LNCaP clone FGC (cell line): ENCODE results near the gene PDE11A.

ENCODE experiments used
- DNase-seq: peaks from one replicate; pipeline ENCODE4 v3.0.0-alpha.2; 2011; ENCODE audit warnings: low read depth
- H3K4me3 ChIP-seq: 2 replicates; pipeline ENCODE4 v1.5.1; 2011; ENCODE audit warnings: mild to moderate bottlenecking, low read depth, low read length, control low read depth
- TF ChIP-seq, protein P1 (sequence below): IDR thresholded peaks from 2 replicates; pipeline ENCODE4 v1.5.1; 2012; ENCODE audit warnings: mild to moderate bottlenecking; ENCODE audit not compliant: control insufficient read depth, insufficient read depth; ENCODE audit errors: extremely low read depth

Gene PDE11A

DNA sequence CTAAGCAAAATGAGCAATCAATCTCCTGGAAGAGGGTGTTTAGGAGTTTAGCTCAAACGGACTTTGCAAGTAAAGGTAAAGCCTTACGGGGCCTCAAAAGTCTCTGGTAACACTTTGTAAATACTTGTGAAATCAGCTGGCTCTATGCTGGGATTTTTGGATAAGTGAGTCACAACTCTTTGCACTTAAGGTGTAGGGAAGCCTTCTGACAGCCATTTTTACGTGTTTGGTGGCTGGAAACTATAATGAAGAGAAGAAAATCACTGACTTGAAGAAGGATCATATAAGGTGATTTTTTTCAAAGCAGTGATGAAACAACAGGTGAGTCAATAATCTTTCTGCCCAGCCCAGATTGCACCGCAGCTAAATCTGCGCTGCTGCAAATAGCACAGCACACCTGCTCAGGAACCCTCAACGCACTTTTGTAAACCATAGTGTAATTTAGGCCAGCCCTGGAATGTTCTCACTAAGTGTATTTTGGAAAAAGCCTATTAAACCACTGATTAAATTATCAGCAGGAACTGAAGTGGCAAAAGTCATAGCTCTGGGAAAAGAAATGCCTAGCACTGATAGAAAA, 461.2 kb downstream of the PDE11A start:
- TF ChIP-seq, protein P1, sequence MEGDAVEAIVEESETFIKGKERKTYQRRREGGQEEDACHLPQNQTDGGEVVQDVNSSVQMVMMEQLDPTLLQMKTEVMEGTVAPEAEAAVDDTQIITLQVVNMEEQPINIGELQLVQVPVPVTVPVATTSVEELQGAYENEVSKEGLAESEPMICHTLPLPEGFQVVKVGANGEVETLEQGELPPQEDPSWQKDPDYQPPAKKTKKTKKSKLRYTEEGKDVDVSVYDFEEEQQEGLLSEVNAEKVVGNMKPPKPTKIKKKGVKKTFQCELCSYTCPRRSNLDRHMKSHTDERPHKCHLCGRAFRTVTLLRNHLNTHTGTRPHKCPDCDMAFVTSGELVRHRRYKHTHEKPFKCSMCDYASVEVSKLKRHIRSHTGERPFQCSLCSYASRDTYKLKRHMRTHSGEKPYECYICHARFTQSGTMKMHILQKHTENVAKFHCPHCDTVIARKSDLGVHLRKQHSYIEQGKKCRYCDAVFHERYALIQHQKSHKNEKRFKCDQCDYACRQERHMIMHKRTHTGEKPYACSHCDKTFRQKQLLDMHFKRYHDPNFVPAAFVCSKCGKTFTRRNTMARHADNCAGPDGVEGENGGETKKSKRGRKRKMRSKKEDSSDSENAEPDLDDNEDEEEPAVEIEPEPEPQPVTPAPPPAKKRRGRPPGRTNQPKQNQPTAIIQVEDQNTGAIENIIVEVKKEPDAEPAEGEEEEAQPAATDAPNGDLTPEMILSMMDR: no peak
- DNase-seq: no peak
- H3K4me3 ChIP-seq: no peak overlapping the region

DNA sequence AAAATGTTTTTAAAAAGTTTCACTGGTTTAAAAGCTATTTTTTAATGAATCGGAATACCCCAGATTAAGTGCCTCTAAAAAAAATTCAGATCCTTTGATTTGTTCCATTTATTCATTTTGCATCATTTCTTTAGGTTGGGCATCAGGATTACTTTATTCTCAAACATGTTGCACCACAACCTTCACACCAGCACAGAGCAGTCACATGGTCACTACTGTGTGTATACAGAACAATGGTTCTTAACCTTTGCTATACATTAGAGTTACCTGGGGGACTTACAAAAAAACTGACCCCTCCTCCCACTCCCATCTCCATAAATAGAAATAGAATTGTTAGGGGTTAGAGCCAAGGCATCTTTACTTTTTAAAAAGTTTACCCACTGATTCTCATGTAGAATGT, 461.8 kb downstream of the PDE11A start:
- TF ChIP-seq, protein P1: no peak
- no peak for DNase-seq
- no peak overlapping the region for H3K4me3 ChIP-seq

- no peak for DNase-seq
- TF ChIP-seq, protein P1: no peak
- no peak overlapping the region for H3K4me3 ChIP-seq
Measured at GRCh38 chr2:177606636-177607035, 465.9 kb downstream of the PDE11A start.

DNA sequence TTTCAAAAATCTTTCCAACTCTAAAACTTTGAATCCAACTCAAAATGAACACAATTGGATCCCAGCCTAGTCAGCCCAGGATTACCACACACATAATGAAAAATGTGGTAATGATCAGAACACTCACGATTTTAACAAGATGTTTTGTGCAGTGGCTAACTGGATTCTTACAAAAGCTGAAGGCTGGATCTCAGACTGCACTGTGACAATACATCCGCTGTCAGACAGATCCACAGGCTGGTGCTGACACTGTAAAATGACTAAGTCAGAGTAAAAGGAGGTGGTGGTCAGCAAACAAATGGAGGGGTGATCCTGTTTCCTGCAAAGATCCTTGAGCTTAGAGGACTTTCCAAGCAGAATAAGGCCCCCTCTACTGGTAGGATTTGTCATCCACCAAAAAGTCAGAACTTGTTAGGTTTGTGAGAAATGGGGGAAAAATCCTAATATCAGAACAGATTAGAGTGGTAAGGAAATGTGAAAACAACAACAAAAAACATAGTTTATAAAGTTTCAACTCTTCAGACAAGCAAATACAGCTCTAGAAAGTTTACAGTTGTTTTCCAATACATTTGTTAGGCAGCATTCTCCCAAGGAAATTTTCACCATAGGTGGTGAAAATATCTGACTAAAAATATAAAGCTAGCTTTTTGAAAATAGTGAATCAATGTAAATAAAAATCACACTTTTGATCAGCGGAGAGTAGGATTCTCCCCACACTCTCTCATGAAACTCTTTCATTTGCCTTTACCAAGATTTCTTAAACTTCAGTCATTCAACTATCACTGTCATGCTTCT, 468.1 kb downstream of the PDE11A start:
- TF ChIP-seq, protein P1: peak; percentile 61
- no peak for DNase-seq
- no peak overlapping the region for H3K4me3 ChIP-seq

DNA sequence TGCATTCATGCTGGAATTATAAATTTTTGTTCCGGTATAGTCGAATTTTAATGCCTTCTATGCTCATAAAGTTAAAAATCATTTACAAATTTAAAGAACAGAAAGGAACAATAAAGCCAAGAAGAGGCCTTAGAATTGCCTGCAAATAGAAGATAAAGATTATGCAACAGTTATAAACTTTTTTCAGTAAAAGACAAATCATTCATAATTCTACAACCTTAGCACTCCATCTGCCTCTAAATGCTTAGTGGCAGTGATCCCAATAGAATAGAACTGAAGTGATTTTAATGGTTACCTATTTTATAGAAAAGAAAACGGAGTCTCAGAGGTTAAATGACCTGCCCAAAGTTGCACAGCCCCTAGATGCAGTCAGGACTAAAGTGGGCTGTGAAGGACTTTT, 468.8 kb downstream of the PDE11A start:
- TF ChIP-seq, protein P1: no peak
- no peak overlapping the region for H3K4me3 ChIP-seq
- no peak for DNase-seq

DNA sequence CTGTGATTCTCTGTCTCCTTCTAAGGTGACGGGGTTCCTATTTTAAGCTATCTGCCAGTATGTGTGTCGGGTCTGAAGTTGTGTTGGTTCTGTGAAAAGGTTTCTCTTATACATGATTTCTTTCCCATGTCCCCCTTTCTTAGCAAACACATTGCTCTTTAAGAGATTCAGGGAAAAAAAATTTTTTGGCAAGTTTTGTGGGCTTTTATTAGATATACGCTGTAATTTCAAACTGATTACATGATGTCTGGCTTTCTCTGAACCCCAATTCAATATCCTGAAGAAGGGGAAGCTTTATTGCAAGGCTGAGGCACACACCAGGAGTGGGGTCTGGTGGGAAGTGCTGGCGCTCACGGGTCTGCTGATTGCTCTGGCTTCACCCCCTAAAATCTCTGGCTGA, 469.4 kb downstream of the PDE11A start:
- H3K4me3 ChIP-seq: no peak overlapping the region
- no peak for DNase-seq
- TF ChIP-seq, protein P1: no peak
